ENCODE measurements around the gene OR52K1. TPM values are rescaled to one million over a fixed set of nuclear protein-coding genes. Genes with fewer than 3 reads are reported as not detected.

The OR52K1 gene
- total RNA-seq, 1 experiment from 2014 or later, result not detected

DNA sequence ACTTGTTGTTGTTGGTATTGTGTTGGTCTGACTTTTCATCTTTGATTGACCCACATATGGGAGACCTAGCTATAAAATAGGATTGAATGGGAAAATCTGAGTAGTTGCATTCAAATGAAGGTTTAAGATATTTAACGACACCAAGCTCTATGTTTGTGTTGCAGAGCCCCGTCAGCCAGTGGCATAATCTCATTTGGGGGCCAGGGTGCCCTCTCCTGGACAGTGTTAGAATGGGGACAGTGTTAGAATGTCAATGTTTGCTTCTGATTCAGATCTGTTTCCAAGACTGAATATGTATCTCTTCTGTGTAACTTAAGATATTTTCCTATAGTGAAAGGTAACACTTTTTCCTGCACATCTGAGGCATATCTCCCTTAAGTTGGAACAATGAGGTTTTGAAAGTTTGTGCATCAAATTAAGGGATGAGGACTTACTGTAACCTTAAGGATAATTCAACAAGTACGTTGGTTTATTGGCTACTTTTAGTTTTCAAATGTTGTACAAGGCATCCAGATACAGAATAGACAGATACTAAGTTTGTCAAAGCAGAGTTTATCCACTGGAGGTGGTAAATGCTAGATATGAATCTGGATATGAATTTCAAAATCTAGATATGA lies 57.3 kb downstream of the OR52K1 start (continued):
- TF ChIP-seq, protein P1, sequence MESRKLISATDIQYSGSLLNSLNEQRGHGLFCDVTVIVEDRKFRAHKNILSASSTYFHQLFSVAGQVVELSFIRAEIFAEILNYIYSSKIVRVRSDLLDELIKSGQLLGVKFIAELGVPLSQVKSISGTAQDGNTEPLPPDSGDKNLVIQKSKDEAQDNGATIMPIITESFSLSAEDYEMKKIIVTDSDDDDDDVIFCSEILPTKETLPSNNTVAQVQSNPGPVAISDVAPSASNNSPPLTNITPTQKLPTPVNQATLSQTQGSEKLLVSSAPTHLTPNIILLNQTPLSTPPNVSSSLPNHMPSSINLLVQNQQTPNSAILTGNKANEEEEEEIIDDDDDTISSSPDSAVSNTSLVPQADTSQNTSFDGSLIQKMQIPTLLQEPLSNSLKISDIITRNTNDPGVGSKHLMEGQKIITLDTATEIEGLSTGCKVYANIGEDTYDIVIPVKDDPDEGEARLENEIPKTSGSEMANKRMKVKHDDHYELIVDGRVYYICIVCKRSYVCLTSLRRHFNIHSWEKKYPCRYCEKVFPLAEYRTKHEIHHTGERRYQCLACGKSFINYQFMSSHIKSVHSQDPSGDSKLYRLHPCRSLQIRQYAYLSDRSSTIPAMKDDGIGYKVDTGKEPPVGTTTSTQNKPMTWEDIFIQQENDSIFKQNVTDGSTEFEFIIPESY (IDR thresholded peaks at IDR 0.05; ENCODE audit: extremely low read depth, insufficient replicate concordance, low read length), result no peak
- TF ChIP-seq ELF1 (IDR thresholded peaks at IDR 0.05; ENCODE audit: borderline replicate concordance, low read depth) (no peak), POLR2A (IDR thresholded peaks at IDR 0.05; ENCODE audit: borderline replicate concordance, extremely low read depth, insufficient read depth, insufficient read length) (no peak), ZFX (IDR thresholded peaks at IDR 0.05) (no peak)
- TF ChIP-seq, protein P2, sequence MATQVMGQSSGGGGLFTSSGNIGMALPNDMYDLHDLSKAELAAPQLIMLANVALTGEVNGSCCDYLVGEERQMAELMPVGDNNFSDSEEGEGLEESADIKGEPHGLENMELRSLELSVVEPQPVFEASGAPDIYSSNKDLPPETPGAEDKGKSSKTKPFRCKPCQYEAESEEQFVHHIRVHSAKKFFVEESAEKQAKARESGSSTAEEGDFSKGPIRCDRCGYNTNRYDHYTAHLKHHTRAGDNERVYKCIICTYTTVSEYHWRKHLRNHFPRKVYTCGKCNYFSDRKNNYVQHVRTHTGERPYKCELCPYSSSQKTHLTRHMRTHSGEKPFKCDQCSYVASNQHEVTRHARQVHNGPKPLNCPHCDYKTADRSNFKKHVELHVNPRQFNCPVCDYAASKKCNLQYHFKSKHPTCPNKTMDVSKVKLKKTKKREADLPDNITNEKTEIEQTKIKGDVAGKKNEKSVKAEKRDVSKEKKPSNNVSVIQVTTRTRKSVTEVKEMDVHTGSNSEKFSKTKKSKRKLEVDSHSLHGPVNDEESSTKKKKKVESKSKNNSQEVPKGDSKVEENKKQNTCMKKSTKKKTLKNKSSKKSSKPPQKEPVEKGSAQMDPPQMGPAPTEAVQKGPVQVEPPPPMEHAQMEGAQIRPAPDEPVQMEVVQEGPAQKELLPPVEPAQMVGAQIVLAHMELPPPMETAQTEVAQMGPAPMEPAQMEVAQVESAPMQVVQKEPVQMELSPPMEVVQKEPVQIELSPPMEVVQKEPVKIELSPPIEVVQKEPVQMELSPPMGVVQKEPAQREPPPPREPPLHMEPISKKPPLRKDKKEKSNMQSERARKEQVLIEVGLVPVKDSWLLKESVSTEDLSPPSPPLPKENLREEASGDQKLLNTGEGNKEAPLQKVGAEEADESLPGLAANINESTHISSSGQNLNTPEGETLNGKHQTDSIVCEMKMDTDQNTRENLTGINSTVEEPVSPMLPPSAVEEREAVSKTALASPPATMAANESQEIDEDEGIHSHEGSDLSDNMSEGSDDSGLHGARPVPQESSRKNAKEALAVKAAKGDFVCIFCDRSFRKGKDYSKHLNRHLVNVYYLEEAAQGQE (IDR thresholded peaks at IDR 0.05; ENCODE audit: low read depth), result no peak

DNA sequence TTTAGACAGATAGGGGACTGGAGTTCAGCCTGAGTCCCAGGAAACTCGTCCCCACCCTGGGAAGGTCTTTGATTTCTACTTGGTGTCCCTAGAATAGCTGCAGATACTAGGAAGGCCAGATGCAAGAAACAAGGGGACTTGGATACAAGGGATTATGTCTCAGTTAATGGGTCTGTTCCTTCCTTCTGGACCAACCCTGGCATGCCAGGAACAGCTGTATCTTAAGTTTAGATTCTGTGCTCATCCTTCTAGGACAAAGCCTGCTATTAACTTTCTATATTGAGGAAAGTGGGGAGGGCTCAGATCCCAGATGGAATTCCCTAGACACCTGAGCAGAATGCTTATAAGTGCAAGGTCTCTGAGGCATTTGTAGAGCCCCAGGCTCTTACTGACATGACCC lies 58.6 kb downstream of the OR52K1 start:
- Histone ChIP-seq H3K27ac (ENCODE audit: low read depth, low read length) (no peak overlapping the region), H3K9me3 (ENCODE audit: control insufficient read depth in 1 of 2, insufficient read depth in 1 of 2, low read depth in 1 of 2, low read length in 2 of 2) (no peaks in the 10 kb centered on the region), H3K4me3 (replicated peaks in 1 of 2; ENCODE audit: low read depth in 1 of 2, low read length in 2 of 2) (no peak overlapping the region), H3K79me2 (ENCODE audit: insufficient read depth, low read length) (no peaks in the 10 kb centered on the region), H3K9ac (ENCODE audit: low read length) (no peak overlapping the region), H4K20me1 (ENCODE audit: insufficient read depth) (no peaks in the 10 kb centered on the region), H3K27me3 (ENCODE audit: insufficient read depth, low read length) (peaks cover 24% of the 10 kb centered on the region; the same call in 1 of the 2 replicates), H3K36me3 (ENCODE audit: control insufficient read depth in 1 of 2, insufficient read depth in 2 of 2, low read length in 2 of 2) (no peaks in the 10 kb centered on the region), H3K4me1 (ENCODE audit: control insufficient read depth in 1 of 2, insufficient read depth in 2 of 2, low read length in 2 of 2) (peaks cover 0 to 6% of the 10 kb centered on the region in 2 experiments; a peak in 1 of 4 replicates), H2AFZ (ENCODE audit: low read depth, low read length, poor library complexity, severe bottlenecking) (no peak overlapping the region), H3K9me2 (ENCODE audit: insufficient read depth) (no peaks in the 10 kb centered on the region), H3K4me2 (ENCODE audit: low read length) (no peak overlapping the region)
- ATAC-seq (no peak), DNase-seq (ENCODE audit: low read depth, low spot score) (no peak)
- intact Hi-C loops (cut with micrococcal nuclease), result no loop called here
- ChIA-PET RAD21 (ENCODE audit: low non-redundant PET in 1 of 2, low total read pairs in 2 of 2, uncharacterized antibody in 2 of 2, unreplicated experiment in 2 of 2) (interaction anchor here in 1 of 2 experiments (0.8 to 1.0 kb wide), 2 partner anchors 353 kb away, joined by 3 read pairs; no protein-coding TSS in a partner anchor), CTCF (interaction anchor here (5.2 kb wide), 1 partner anchor 354 kb away, joined by 84 read pairs; no protein-coding TSS in a partner anchor), POLR2A (no interaction called here)
- no TSS peak for BruUV-seq (replicated peaks)
- TF ChIP-seq, protein P3, sequence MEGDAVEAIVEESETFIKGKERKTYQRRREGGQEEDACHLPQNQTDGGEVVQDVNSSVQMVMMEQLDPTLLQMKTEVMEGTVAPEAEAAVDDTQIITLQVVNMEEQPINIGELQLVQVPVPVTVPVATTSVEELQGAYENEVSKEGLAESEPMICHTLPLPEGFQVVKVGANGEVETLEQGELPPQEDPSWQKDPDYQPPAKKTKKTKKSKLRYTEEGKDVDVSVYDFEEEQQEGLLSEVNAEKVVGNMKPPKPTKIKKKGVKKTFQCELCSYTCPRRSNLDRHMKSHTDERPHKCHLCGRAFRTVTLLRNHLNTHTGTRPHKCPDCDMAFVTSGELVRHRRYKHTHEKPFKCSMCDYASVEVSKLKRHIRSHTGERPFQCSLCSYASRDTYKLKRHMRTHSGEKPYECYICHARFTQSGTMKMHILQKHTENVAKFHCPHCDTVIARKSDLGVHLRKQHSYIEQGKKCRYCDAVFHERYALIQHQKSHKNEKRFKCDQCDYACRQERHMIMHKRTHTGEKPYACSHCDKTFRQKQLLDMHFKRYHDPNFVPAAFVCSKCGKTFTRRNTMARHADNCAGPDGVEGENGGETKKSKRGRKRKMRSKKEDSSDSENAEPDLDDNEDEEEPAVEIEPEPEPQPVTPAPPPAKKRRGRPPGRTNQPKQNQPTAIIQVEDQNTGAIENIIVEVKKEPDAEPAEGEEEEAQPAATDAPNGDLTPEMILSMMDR (IDR thresholded peaks at IDR 0.05 in 2 of 3, conservative IDR thresholded peaks at IDR 0.05 in 1 of 3; ENCODE audit: borderline replicate concordance in 1 of 3, insufficient read depth in 1 of 3, low read depth in 2 of 3, low read length in 2 of 3), result no peak
- TF ChIP-seq ELF1 (IDR thresholded peaks at IDR 0.05; ENCODE audit: borderline replicate concordance, low read depth), result no peak
- TF ChIP-seq FOSL1 (IDR thresholded peaks at IDR 0.05; ENCODE audit: low read depth), result no peak
- TF ChIP-seq RAD21 (IDR thresholded peaks at IDR 0.05; ENCODE audit: low read depth), result no peak
- no peak for TF ChIP-seq YY1 (IDR thresholded peaks at IDR 0.05; ENCODE audit: extremely low read depth, insufficient replicate concordance, low read depth, low read length)
- TF ChIP-seq, protein P1 (IDR thresholded peaks at IDR 0.05; ENCODE audit: extremely low read depth, insufficient replicate concordance, low read length), result no peak
- no peak for TF ChIP-seq TCF7L2 (IDR thresholded peaks at IDR 0.05; ENCODE audit: borderline replicate concordance, extremely low read depth, insufficient read depth, insufficient read length)
- no peak for TF ChIP-seq ZNF274 (IDR thresholded peaks at IDR 0.05; ENCODE audit: low read depth, low read length)
- TF ChIP-seq SRF (IDR thresholded peaks at IDR 0.05; ENCODE audit: low read depth), result no peak
- TF ChIP-seq, protein P4, sequence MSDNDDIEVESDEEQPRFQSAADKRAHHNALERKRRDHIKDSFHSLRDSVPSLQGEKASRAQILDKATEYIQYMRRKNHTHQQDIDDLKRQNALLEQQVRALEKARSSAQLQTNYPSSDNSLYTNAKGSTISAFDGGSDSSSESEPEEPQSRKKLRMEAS (IDR thresholded peaks at IDR 0.05), result no peak

Data from HCT116 (cell line).